ENCODE results near the gene ALDH16A1.

Gene ALDH16A1

GRCh38 chr19:49423985-49424303 lies 29.1 kb upstream of the ALDH16A1 start:
- no peak for DNase-seq (ENCODE audit: low read depth)

GRCh38 chr19:49425178-49425577 lies 27.8 kb upstream of the ALDH16A1 start, which contains the start of gene GFY:
Gene GFY (plus strand): TSS chr19:49425388. CDS start chr19:49426431, 1,043 bp downstream.
- no peak for DNase-seq (ENCODE audit: low read depth)

GRCh38 chr19:49425922-49426592 lies 27.0 kb upstream of the ALDH16A1 start:
- no peak for DNase-seq (ENCODE audit: low read depth)

- DNase-seq (ENCODE audit: low read depth), result no peak
These were observed 25.7 kb upstream of the ALDH16A1 start for GRCh38 chr19:49427339-49427738.

GRCh38 chr19:49427855-49428546 lies 25.0 kb upstream of the ALDH16A1 start:
- DNase-seq (ENCODE audit: low read depth), result no peak

- DNase-seq (ENCODE audit: low read depth), result no peak
These were observed 24.2 kb upstream of the ALDH16A1 start for GRCh38 chr19:49428547-49429451.

- DNase-seq (ENCODE audit: low read depth), result no peak
These were observed 22.8 kb upstream of the ALDH16A1 start for GRCh38 chr19:49430172-49430677.

- no peak for DNase-seq (ENCODE audit: low read depth)
These were observed 22.2 kb upstream of the ALDH16A1 start for GRCh38 chr19:49430678-49431329.

GRCh38 chr19:49431330-49431749 lies 21.7 kb upstream of the ALDH16A1 start:
- DNase-seq (ENCODE audit: low read depth), result no peak

- no peak for DNase-seq (ENCODE audit: low read depth)
These were observed 20.6 kb upstream of the ALDH16A1 start for GRCh38 chr19:49432141-49433073.

- DNase-seq (ENCODE audit: low read depth), result no peak
These were observed 19.7 kb upstream of the ALDH16A1 start for GRCh38 chr19:49433240-49433901.

- DNase-seq (ENCODE audit: low read depth), result no peak
These were observed 18.0 kb upstream of the ALDH16A1 start for GRCh38 chr19:49434907-49435583.

- no peak for DNase-seq (ENCODE audit: low read depth)
These were observed 17.4 kb upstream of the ALDH16A1 start for GRCh38 chr19:49435670-49436069.

- DNase-seq (ENCODE audit: low read depth), result no peak
These were observed 16.5 kb upstream of the ALDH16A1 start for GRCh38 chr19:49436381-49437017.

GRCh38 chr19:49437231-49437630 lies 15.8 kb upstream of the ALDH16A1 start:
- DNase-seq (ENCODE audit: low read depth), result no peak

- no peak for DNase-seq (ENCODE audit: low read depth)
These were observed 14.8 kb upstream of the ALDH16A1 start for GRCh38 chr19:49438261-49438660.

GRCh38 chr19:49439836-49440235 lies 13.2 kb upstream of the ALDH16A1 start:
- no peak for DNase-seq (ENCODE audit: low read depth)

- no peak for DNase-seq (ENCODE audit: low read depth)
These were observed 12.4 kb upstream of the ALDH16A1 start for GRCh38 chr19:49440439-49441209.
